ENCODE measurements around the gene C1QL1.

Gene C1QL1

DNA sequence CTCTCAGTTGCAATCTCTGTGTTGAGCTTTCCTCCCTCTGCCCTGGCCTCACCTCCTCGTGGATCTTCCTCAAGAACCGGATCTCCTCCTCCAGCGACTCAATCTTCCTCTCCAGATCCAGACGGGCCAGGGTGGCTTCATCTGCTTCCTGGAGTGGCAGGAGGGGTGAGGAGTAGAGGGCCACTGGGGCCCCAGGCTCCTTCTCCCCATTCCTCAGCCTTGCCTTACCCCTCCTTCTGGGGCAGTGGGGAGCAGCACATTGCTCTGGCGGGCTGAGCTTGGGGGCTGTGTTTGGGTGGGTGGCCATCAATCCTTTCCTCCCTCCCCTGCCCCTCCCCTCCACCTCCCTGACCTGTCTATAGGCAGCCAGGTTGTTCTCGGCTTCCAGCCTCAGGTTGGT lies 54.4 kb downstream of the C1QL1 start:
- no peak for DNase-seq (ENCODE audit: low spot score)

DNA sequence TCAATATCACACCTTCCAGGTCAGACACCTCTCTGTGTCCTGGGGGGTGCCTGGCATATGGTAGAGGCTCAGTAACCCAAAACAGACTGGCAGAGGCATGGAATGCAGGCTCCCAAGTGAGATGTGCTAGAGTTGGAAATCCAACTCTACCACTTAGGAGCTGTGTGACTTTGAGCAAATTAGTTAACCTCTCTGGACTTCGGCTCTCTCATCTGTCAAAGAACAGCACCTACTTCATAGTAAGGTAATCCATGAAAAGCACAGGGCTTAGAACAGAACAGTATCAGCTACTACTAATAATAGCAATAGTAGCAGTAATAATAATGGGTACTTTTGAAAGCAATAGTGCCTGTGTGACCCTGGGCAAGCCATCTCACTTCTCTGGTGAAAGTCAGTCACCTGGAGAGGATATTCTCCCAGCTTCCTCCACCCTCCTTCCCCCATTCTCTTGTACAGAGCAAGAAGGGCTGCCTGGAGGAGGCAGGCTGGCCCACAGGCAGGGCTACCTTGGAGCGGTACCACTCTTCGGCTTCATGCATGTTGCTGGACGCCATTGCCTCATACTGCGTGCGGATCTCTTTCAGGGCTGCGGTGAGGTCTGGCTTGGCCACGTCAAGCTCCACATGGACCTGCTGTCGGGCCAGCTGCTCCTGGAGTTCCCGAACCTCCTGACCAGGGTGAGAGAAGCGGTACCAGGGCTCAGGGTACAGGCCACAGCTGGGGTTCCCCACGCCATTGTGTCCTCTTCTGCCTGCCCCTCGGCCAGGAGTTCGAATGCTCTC lies 55.1 kb downstream of the C1QL1 start:
- DNase-seq (ENCODE audit: low spot score): no peak

DNA sequence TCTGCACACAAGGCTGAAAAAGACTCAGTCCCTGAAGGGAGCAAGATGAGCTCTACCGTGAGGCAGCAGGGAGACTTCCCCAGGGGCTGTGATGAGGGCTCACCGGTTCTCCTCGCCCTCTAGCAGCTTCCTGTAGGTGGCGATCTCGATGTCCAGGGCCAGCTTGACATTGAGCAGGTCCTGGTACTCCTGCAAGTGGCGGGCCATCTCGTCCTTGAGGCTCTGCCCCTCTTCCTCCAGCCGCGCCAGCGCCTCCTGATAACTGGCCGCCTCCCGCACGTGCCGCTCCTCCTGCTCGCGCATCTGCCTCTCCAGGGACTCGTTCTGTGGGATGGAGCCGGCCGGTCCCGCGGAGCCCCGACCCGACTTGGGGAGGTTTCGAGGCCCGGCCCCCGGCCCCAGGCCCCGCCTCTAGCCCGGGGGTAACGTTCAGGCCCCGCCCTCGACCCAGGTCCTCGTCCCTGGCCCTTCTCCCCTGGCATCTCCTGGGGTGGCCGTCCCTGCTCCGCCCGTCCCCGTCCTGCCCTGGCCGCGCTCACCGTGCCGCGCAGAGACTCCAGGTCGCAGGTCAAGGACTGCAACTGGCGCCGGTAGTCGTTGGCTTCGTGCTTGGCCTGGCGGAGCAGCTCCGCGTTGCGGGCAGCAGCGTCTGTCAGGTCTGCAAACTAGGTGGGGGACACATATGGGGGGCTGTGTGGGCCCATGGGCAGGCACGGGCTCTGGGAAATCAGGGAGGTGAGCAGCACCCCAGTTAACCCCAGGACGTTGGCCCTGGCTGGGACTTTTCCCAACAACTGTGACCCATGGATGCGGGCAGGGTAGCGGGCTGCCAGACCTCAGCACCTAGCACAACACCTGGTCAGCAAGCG lies 56.7 kb downstream of the C1QL1 start:
- peak; percentile 94 for DNase-seq (ENCODE audit: low spot score)

DNA sequence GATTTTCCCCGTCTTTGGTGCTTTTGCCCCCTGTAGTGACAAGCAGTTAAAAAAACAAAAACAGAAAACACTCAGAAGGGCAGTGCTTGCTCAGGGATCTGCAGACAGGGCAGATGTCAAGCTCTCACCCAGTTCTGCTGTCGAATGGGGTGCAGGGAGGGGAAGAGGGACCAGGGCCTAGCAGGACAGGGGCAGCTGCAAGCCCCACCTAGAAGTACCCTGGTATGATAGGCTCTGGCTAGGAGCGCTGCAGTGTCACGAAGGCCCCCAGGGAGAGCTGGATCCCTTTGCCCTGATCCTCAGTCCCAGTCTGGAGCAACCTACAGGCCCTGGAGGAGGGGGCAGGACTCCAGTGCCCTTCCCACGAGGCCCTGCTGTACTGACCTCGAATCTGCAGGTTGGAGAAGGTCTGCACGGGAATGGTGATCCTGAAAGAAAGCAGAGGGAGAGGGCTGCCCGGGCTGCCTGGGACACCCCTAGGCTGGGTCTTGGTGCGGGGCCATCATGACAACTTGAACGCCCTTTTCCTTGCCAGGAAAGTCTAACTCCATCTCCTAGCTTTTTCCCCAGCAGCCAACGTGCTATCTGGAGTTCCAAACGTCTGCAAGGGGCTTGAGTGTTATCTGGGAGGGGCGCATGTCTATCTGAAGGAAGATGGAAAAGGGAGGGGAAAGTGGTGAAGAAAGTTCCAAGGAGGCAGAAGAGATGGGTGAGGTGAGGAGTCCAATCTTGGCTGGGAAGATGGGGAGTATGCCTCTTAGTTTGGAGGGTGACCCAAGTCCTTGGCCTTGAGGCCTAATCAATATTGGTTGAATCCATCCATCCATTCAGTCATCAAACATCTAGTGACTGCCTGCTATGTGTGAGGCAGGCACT lies 57.6 kb downstream of the C1QL1 start:
- DNase-seq (ENCODE audit: low spot score): no peak
